ENCODE data around the gene APBB2. TPM values are rescaled to one million over a fixed set of nuclear protein-coding genes. Genes with fewer than 3 reads are reported as not detected.
A peak's percentile ranks its signal among the peaks of the same experiment; 100 is the strongest.

Gene APBB2
- total and polyA plus RNA-seq, 2 of the 4 experiments (the other 2 are of a cell fraction), result 47.9 to 75.5 TPM

DNA sequence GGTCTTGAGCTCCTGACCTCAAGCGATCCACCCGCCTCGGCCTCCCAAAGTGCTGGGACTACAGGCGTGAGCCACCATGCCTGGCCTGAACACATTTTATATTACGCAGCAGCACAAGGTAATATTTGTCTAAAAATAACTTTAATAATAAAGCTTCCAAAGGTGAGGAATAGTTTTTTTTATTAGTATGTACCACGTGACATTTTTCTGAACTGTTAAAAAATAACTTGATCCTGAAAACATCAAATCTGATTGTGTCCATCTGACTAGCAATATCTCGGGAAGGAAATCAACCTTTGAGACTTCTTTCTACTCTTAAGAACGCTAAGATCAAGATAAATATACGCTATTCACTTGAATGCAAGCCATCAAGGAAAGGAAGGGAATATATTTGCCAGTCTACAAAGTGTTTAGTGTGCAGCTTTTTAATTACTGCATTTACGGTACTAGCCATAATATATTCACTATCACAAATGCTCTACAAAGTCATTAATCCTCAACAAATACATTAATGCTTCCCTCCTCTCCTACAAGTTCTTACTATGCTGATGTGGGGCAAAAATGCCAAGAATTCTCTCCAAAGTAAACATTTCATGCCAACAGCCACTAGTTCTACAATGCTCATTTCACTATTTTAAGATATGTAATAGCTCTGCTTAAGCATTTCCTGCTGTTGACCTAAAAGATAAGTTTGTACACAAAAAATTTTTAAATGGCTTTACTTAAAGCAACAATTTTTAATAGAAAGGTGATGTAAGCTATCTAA, 143.6 kb downstream of the APBB2 start:
- H3K4me1 ChIP-seq (ENCODE audit: control insufficient read depth, insufficient read depth, low read length), result peaks cover 7% of the 10 kb centered on the region
- H2AK5ac ChIP-seq (ENCODE audit: low read depth, low read length), result no peak overlapping the region
- no peak overlapping the region for H3K9ac ChIP-seq (ENCODE audit: low read depth, low read length)
- H3K27me3 ChIP-seq (ENCODE audit: control insufficient read depth, insufficient read depth, low read length), result no peaks in the 10 kb centered on the region
- no peak overlapping the region for H4K91ac ChIP-seq (ENCODE audit: insufficient read depth, low read depth, low read length)
- H4K20me1 ChIP-seq (ENCODE audit: insufficient read depth, low read length), result no peaks in the 10 kb centered on the region
- H2BK5ac ChIP-seq (ENCODE audit: low read depth, low read length, poor library complexity, severe bottlenecking), result no peak overlapping the region
- H3K36me3 ChIP-seq (ENCODE audit: control insufficient read depth, insufficient read depth, low read length), result no peaks in the 10 kb centered on the region
- H3K27ac ChIP-seq (ENCODE audit: insufficient read depth, low read length), result no peak overlapping the region
- POLR2A ChIA-PET (ENCODE audit: unreplicated experiment), result interaction anchor here (0.5 kb wide), 1 partner anchor 69 kb away, joined by 3 read pairs; no protein-coding TSS in a partner anchor
- 0 out of 2 replicates have a peak overlapping the region, but pooled peaks have one; percentile 23 for H3K18ac ChIP-seq (ENCODE audit: low read depth, low read length)
- H3K9me1 ChIP-seq (ENCODE audit: insufficient read depth, low read length), result no peaks in the 10 kb centered on the region; the same call in 1 of the 2 replicates
- H2AFZ ChIP-seq (replicated peaks; ENCODE audit: low read length, poor library complexity), result no peak overlapping the region
- in situ Hi-C loops (cut with MboI; ENCODE audit: low sequenced_read_pairs), result no loop called here
- no CpG with 5 or more reads among the region's 10 CpGs for WGBS, 2 experiments (ENCODE audit: extremely low coverage in 2 of 2, insufficient read length in 1 of 2)
- no peak overlapping the region for H3K4me3 ChIP-seq (ENCODE audit: insufficient read depth, low read depth, low read length)
- H3K23ac ChIP-seq (ENCODE audit: low read depth, low read length), result no peak overlapping the region
- no peaks in the 10 kb centered on the region for H3K9me3 ChIP-seq (ENCODE audit: control insufficient read depth, insufficient read depth, low read length)
- intact Hi-C loops (cut with micrococcal nuclease), result loop anchor here (5.0 kb wide), 1 partner anchor 43 kb away; no protein-coding TSS in a partner anchor
- no TSS peak for BruUV-seq (replicated peaks)
- H2BK20ac ChIP-seq (ENCODE audit: low read depth, low read length), result no peak overlapping the region; the same call in 1 of the 2 replicates
- H2BK120ac ChIP-seq (ENCODE audit: low read depth, low read length), result no peak overlapping the region
- H3K4me2 ChIP-seq (ENCODE audit: low read depth, low read length), result peak overlapping the region; percentile 25; the same call in 1 of the 2 replicates
- dilution Hi-C loops (cut with HindIII; ENCODE audit: low sequenced_read_pairs, unreplicated experiment), result no loop called here
- no peak overlapping the region for H3K56ac ChIP-seq (ENCODE audit: extremely low read depth, insufficient read depth, low read length)
- no peak overlapping the region for H3K14ac ChIP-seq (replicated peaks; ENCODE audit: low read depth, low read length)
- no peak overlapping the region for H4K5ac ChIP-seq (ENCODE audit: low read depth, low read length)
- CTCF ChIA-PET, result interaction anchor here (0.6 to 1.1 kb wide), 4 partner anchors 24 to 1035 kb away, joined by 3 to 5 read pairs (median 4); no protein-coding TSS in a partner anchor
- no peak overlapping the region for H2AK9ac ChIP-seq (replicated peaks; ENCODE audit: low read depth, low read length, poor library complexity)
- ATAC-seq (ENCODE audit: low read depth) (peak; percentile 66), DNase-seq (peak; percentile 9)
- H4K8ac ChIP-seq (ENCODE audit: low read depth in 2 of 2, low read length in 2 of 2), result no peak overlapping the region
- H3K4ac ChIP-seq (ENCODE audit: low read depth, low read length), result no peak overlapping the region
- H2BK15ac ChIP-seq (ENCODE audit: low read depth, low read length), result no peak overlapping the region
- H3K79me1 ChIP-seq (ENCODE audit: low read depth in 1 of 2, low read length in 2 of 2), result peaks cover under 1 to 17% of the 10 kb centered on the region in 2 experiments; a peak in 3 of 4 replicates
- TF ChIP-seq MAZ (IDR thresholded peaks at IDR 0.05; ENCODE audit: borderline replicate concordance, low read depth, low read length), result no peak
- TF ChIP-seq, protein P1, sequence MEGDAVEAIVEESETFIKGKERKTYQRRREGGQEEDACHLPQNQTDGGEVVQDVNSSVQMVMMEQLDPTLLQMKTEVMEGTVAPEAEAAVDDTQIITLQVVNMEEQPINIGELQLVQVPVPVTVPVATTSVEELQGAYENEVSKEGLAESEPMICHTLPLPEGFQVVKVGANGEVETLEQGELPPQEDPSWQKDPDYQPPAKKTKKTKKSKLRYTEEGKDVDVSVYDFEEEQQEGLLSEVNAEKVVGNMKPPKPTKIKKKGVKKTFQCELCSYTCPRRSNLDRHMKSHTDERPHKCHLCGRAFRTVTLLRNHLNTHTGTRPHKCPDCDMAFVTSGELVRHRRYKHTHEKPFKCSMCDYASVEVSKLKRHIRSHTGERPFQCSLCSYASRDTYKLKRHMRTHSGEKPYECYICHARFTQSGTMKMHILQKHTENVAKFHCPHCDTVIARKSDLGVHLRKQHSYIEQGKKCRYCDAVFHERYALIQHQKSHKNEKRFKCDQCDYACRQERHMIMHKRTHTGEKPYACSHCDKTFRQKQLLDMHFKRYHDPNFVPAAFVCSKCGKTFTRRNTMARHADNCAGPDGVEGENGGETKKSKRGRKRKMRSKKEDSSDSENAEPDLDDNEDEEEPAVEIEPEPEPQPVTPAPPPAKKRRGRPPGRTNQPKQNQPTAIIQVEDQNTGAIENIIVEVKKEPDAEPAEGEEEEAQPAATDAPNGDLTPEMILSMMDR (conservative IDR thresholded peaks at IDR 0.05; ENCODE audit: low read depth, low read length), result no peak
- TF ChIP-seq BHLHE40 (IDR thresholded peaks at IDR 0.05; ENCODE audit: low read depth, low read length), result no peak
- TF ChIP-seq MAFK (IDR thresholded peaks at IDR 0.05; ENCODE audit: low read depth, low read length), result no peak
- TF ChIP-seq RFX5 (IDR thresholded peaks at IDR 0.05; ENCODE audit: low read depth, low read length), result no peak
- TF ChIP-seq RCOR1 (IDR thresholded peaks at IDR 0.05; ENCODE audit: insufficient replicate concordance, low read length), result no peak
- no peak for TF ChIP-seq RAD21 (IDR thresholded peaks at IDR 0.05; ENCODE audit: low read length)
- TF ChIP-seq FOS (IDR thresholded peaks at IDR 0.05; ENCODE audit: low read depth, low read length), result no peak
- no peak for TF ChIP-seq POLR2A (IDR thresholded peaks at IDR 0.05; ENCODE audit: low read depth, low read length)
- TF ChIP-seq CEBPB (IDR thresholded peaks at IDR 0.05; ENCODE audit: low read depth, low read length), result no peak
- no peak for TF ChIP-seq MXI1 (IDR thresholded peaks at IDR 0.05; ENCODE audit: borderline replicate concordance, low read depth, low read length)
- TF ChIP-seq, protein P2, sequence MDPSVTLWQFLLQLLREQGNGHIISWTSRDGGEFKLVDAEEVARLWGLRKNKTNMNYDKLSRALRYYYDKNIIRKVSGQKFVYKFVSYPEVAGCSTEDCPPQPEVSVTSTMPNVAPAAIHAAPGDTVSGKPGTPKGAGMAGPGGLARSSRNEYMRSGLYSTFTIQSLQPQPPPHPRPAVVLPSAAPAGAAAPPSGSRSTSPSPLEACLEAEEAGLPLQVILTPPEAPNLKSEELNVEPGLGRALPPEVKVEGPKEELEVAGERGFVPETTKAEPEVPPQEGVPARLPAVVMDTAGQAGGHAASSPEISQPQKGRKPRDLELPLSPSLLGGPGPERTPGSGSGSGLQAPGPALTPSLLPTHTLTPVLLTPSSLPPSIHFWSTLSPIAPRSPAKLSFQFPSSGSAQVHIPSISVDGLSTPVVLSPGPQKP (IDR thresholded peaks at IDR 0.05; ENCODE audit: borderline replicate concordance, low read depth, low read length), result no peak
- TF ChIP-seq CHD1 (IDR thresholded peaks at IDR 0.05; ENCODE audit: low read depth, low read length), result no peak
- no peak for TF ChIP-seq NFE2L2 (IDR thresholded peaks at IDR 0.05; ENCODE audit: low read depth, low read length)
- TF ChIP-seq, protein P3, sequence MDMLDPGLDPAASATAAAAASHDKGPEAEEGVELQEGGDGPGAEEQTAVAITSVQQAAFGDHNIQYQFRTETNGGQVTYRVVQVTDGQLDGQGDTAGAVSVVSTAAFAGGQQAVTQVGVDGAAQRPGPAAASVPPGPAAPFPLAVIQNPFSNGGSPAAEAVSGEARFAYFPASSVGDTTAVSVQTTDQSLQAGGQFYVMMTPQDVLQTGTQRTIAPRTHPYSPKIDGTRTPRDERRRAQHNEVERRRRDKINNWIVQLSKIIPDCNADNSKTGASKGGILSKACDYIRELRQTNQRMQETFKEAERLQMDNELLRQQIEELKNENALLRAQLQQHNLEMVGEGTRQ (IDR thresholded peaks at IDR 0.05; ENCODE audit: low read depth, low read length), result no peak

Data from IMR-90 (cell line).